Trophoblast cell (in vitro differentiated cells and primary cell): ENCODE measurements around the gene CREB3L4.
A peak's percentile ranks its signal among the peaks of the same experiment; 100 is the strongest.

ENCODE experiments used
- DNase-seq, 2 donors: peaks; one replicate each; pipeline ENCODE4 v3.0.0-alpha.2; 2016
- H2AFZ ChIP-seq: 2 replicates; pipeline ENCODE4 v1.6.1; 2013; ENCODE audit warnings: low read length, moderate library complexity, mild to moderate bottlenecking; ENCODE audit not compliant: insufficient read depth, poor library complexity
- H2AK5ac ChIP-seq: 2 replicates; pipeline ENCODE4 v1.6.1; 2013; ENCODE audit warnings: mild to moderate bottlenecking, low read length
- H2BK120ac ChIP-seq: 2 replicates; pipeline ENCODE4 v1.6.1; 2013; ENCODE audit warnings: low read length, mild to moderate bottlenecking, moderate library complexity; ENCODE audit not compliant: insufficient read depth, poor library complexity
- H2BK12ac ChIP-seq: 2 replicates; pipeline ENCODE4 v1.6.1; 2013; ENCODE audit warnings: mild to moderate bottlenecking, low read length, moderate library complexity
- H2BK5ac ChIP-seq: 2 replicates; pipeline ENCODE4 v1.6.1; 2013; ENCODE audit warnings: low read length, low read depth, moderate library complexity, mild to moderate bottlenecking; ENCODE audit not compliant: poor library complexity
- H3K14ac ChIP-seq: 2 replicates; pipeline ENCODE4 v1.6.1; 2013; ENCODE audit warnings: mild to moderate bottlenecking, low read length
- H3K18ac ChIP-seq: 2 replicates; pipeline ENCODE4 v1.6.1; 2013; ENCODE audit warnings: mild to moderate bottlenecking, low read length
- H3K23ac ChIP-seq: 2 replicates; pipeline ENCODE4 v1.6.1; 2013; ENCODE audit warnings: low read length
- H3K27ac ChIP-seq: 2 replicates; pipeline ENCODE4 v1.5.1; 2013; ENCODE audit warnings: low read depth, mild to moderate bottlenecking, inconsistent platforms, low read length, moderate library complexity
- H3K27me3 ChIP-seq: 2 replicates; pipeline ENCODE4 v1.6.1; 2013; ENCODE audit warnings: inconsistent platforms, mild to moderate bottlenecking, low read length, moderate library complexity; ENCODE audit not compliant: insufficient read depth
- H3K36me3 ChIP-seq, 2 experiments: 1 replicate in 1 of 2; 2 replicates in 1 of 2; pipeline ENCODE4 v1.6.1; 2013; ENCODE audit warnings: low read length in 2 of 2, mild to moderate bottlenecking in 2 of 2, moderate library complexity in 1 of 2; ENCODE audit not compliant: insufficient read depth in 2 of 2, control insufficient read depth in 1 of 2
- H3K4ac ChIP-seq: 2 replicates; pipeline ENCODE4 v1.6.1; 2013; ENCODE audit warnings: low read depth, mild to moderate bottlenecking, low read length, moderate library complexity
- H3K4me1 ChIP-seq, 2 experiments: 1 replicate in 1 of 2; 2 replicates in 1 of 2; pipeline ENCODE4 v1.6.1; 2013; ENCODE audit warnings: low read length in 2 of 2, mild to moderate bottlenecking in 2 of 2, moderate library complexity in 1 of 2; ENCODE audit not compliant: insufficient read depth in 2 of 2, control insufficient read depth in 1 of 2
- H3K4me2 ChIP-seq: 2 replicates; pipeline ENCODE4 v1.6.1; 2013; ENCODE audit warnings: inconsistent platforms, mild to moderate bottlenecking, low read length, moderate library complexity
- H3K4me3 ChIP-seq: 2 replicates; pipeline ENCODE4 v1.5.1; 2013; ENCODE audit warnings: mild to moderate bottlenecking, low read depth, low read length, inconsistent platforms
- H3K79me1 ChIP-seq: one replicate; pipeline ENCODE4 v1.6.1; 2013; ENCODE audit warnings: low read length
- H3K79me2 ChIP-seq: 2 replicates; pipeline ENCODE4 v1.6.1; 2013; ENCODE audit warnings: low read length, mild to moderate bottlenecking; ENCODE audit not compliant: control insufficient read depth, insufficient read depth, poor library complexity
- H3K9ac ChIP-seq: 2 replicates; pipeline ENCODE4 v1.6.1; 2013; ENCODE audit warnings: mild to moderate bottlenecking, low read length
- H3K9me3 ChIP-seq: 2 replicates; pipeline ENCODE4 v1.6.1; 2013; ENCODE audit warnings: low read depth, mild to moderate bottlenecking, control low read depth, inconsistent platforms, low read length; ENCODE audit not compliant: insufficient read depth
- H4K12ac ChIP-seq: 2 replicates; pipeline ENCODE4 v1.6.1; 2013; ENCODE audit warnings: low read depth, mild to moderate bottlenecking, low read length, moderate library complexity
- H4K8ac ChIP-seq: 2 replicates; pipeline ENCODE4 v1.6.1; 2013; ENCODE audit warnings: low read depth, mild to moderate bottlenecking, low read length, moderate library complexity
- H4K91ac ChIP-seq: one replicate; pipeline ENCODE4 v1.6.1; 2013; ENCODE audit warnings: low read depth, mild to moderate bottlenecking, low read length, moderate library complexity
- WGBS: extraction: QIAGEN DNeasy Blood & Tissue Kit; methylation state at CpG from one replicate; pipeline ENCODE4 v1.1.7; 2013; ENCODE audit warnings: missing lambda C conversion rate; ENCODE audit not compliant: insufficient read length, insufficient coverage; ENCODE audit errors: extremely low coverage; 5-methylcytosine and 5-hydroxymethylcytosine counted together

Gene CREB3L4

DNA sequence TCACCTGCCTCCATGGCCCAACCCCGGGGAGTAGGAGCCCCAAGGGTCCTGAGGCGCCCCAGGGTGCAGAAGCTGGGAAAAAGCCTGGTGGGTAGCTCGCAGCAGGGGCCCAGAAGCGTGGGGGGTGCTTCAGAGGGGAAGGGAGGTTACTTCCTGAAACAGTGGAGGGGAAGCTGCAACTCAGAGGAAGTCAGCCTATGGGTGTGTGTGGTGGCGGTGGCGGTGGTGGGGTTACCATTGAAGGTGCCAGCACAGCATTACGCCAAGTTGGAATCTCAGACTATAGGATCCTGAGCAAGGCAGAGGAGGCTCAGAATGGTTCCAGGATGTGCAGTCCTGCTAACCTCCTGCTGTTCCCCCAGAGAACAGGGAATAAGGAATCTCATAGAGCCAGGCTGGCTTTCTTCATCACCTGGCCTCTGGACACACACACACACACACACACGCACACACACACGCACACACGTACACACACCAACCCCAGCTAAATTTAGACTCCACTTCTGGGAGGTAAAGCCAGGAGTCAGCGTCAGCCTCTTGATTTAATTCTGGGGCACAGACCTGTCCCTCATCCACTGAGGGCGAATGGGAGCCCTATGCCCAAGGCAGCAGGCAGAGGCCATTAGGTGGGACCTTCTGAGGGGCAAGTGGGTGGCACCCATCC, 22.4 kb upstream of the CREB3L4 start:
- peak overlapping the region; percentile 89 for H4K91ac ChIP-seq
- no peak overlapping the region for H2BK5ac ChIP-seq
- peaks cover 1% of the 10 kb centered on the region for H3K9me3 ChIP-seq
- H3K23ac ChIP-seq: no peak overlapping the region
- peaks cover 9% of the 10 kb centered on the region for H3K79me1 ChIP-seq
- H3K4me1 ChIP-seq: peaks cover 4 to 9% of the 10 kb centered on the region in 2 experiments
- no peak overlapping the region for H2BK120ac ChIP-seq
- peak overlapping the region; percentile 72 for H3K9ac ChIP-seq
- peak overlapping the region; percentile 31 for H3K14ac ChIP-seq
- peak overlapping the region; percentile 91 for H3K4me2 ChIP-seq
- peak overlapping the region; percentile 9 for H4K12ac ChIP-seq
- peak overlapping the region; percentile 57 for H3K27ac ChIP-seq
- peak overlapping the region; percentile 8 for H2AK5ac ChIP-seq
- H3K36me3 ChIP-seq: peaks cover 45 to 56% of the 10 kb centered on the region in 2 experiments
- no peak overlapping the region for H2BK12ac ChIP-seq
- peak overlapping the region; percentile 13 for H3K18ac ChIP-seq
- H3K4me3 ChIP-seq: peak overlapping the region; percentile 90
- peaks cover 10% of the 10 kb centered on the region for H3K79me2 ChIP-seq
- no CpG with 5 or more reads among the region's 12 CpGs for WGBS
- peak overlapping the region; percentile 83 for H4K8ac ChIP-seq
- H3K27me3 ChIP-seq: no peaks in the 10 kb centered on the region
- H3K4ac ChIP-seq: peak overlapping the region; percentile 27
- DNase-seq: peak in 1 of 2 donors; percentile 30
- peak overlapping the region; percentile 89 for H2AFZ ChIP-seq

DNA sequence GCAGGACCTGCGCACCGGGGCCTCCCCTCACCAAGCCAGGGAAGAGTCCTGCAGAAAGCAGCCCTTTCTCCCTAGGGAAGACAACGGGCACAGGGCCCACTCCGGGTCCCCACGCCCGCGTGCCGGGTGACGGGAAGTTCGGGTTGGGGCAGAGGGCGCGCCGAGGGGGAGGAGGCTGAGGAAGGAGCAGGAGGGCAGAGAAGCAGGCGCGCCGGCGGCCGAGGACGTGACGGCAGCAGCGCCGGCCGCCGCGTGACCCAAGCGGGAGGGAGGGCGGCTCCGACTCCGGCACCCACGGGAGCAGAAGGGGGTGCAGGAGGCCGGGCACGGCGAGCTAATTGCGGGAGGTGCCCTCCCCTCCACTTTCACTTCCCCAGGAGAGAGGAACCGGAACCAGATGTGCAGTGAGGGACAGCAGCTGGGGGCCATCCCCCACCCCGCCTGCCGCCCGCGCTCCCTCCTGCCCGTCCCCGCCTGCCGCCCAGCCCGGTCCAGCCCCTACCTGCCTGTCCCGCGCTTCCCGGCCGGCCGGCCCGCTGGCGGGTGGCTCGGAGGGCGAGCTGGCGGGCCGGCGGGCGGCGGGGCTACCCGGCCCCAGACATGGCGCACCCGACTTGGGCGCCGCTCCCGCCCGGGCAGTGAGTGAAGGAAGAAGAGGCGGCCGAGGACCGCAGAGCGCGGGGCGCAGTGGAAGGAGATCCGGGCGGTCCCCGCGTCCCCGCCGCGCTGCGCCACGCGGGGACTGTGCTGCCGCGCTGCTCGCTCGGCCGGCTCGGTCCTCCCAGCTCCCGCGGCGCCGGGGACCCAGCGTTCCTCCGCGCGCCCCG, 21.7 kb upstream of the CREB3L4 start:
- Histone ChIP-seq H3K79me1 (peaks cover 9% of the 10 kb centered on the region), H3K4me1 (peaks cover 4 to 9% of the 10 kb centered on the region in 2 experiments), H3K9me3 (peaks cover 1% of the 10 kb centered on the region), H4K8ac (peak overlapping the region; percentile 83), H3K4me3 (peak overlapping the region; percentile 90), H3K27ac (peak overlapping the region; percentile 57), H2BK5ac (peak overlapping the region; percentile 68), H2AK5ac (peak overlapping the region; percentile 8), H3K9ac (peak overlapping the region; percentile 72), H2BK12ac (no peak overlapping the region), H3K4me2 (peak overlapping the region; percentile 91), H4K12ac (peak overlapping the region; percentile 9), H3K18ac (peak overlapping the region; percentile 97), H3K23ac (no peak overlapping the region), H3K27me3 (no peaks in the 10 kb centered on the region), H2AFZ (peak overlapping the region; percentile 89), H3K36me3 (peaks cover 39 to 51% of the 10 kb centered on the region in 2 experiments), H2BK120ac (peak overlapping the region; percentile 74), H3K4ac (peak overlapping the region; percentile 25), H3K14ac (peak overlapping the region; percentile 31), H4K91ac (peak overlapping the region; percentile 89), H3K79me2 (peaks cover 10% of the 10 kb centered on the region)
- DNase-seq: peak; percentile 53 to 70
- WGBS: no CpG with 5 or more reads among the region's 95 CpGs

DNA sequence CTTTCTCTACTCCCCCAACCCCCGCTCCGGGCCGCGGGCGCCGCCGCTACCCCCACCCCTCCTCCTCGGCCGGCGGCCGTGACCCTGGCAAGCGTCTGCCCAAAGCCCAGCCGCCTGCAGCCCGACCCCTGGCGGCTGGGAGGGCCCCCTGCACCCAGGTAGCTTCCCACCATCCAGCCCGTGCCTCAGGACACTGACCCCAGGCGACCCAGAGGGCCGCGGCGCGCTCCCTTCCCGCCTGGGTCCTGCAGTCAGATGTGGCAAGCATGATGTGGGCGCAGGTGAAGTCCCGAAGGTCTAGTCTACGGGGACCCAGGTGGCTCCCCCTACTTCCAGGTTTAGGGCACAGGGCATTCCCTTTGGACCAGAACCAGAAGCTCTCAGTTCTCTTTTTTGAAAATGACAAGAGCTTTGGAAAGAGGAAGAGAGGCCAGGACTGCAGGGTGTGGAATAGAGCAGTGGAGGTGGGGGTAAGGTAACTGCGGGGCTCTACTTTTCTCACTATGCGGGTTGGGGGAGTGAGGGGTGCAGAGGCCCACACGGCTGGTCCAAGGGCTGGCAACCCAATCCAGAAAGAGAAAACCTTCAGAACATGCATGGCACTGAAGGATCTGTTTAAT, 21.0 kb upstream of the CREB3L4 start, which contains the start of gene DENND4B:
Gene DENND4B, minus strand, starts transcription at position 97 of the 620 bp plus-strand sequence. CDS start 2,344 bp downstream, outside the sequence.
- peak; percentile 87 to 91 for DNase-seq
- H3K14ac ChIP-seq: peak within 1 kb of the TSS; percentile 31
- peak within 1 kb of the TSS; percentile 83 for H4K8ac ChIP-seq
- H3K4me3 ChIP-seq: peak within 1 kb of the TSS; percentile 90
- peak within 1 kb of the TSS; percentile 9 for H4K12ac ChIP-seq
- peak within 1 kb of the TSS; percentile 72 for H3K9ac ChIP-seq
- H3K23ac ChIP-seq: no peak within 1 kb of the TSS
- peak within 1 kb of the TSS; percentile 74 for H2BK120ac ChIP-seq
- peak within 1 kb of the TSS; percentile 8 for H2AK5ac ChIP-seq
- H3K4ac ChIP-seq: peak within 1 kb of the TSS; percentile 25
- peaks cover 10% of the 10 kb centered on the region for H3K79me2 ChIP-seq
- no peaks in the 10 kb centered on the region for H3K27me3 ChIP-seq
- peak within 1 kb of the TSS; percentile 68 for H2BK5ac ChIP-seq
- H4K91ac ChIP-seq: peak within 1 kb of the TSS; percentile 89
- H3K4me1 ChIP-seq: peaks cover 4 to 9% of the 10 kb centered on the region in 2 experiments
- no CpG with 5 or more reads among the region's 28 CpGs for WGBS
- peak within 1 kb of the TSS; percentile 57 for H3K27ac ChIP-seq
- H2AFZ ChIP-seq: peak within 1 kb of the TSS; percentile 89
- H3K4me2 ChIP-seq: peak within 1 kb of the TSS; percentile 91
- H3K9me3 ChIP-seq: peaks cover 1% of the 10 kb centered on the region
- H3K18ac ChIP-seq: peak within 1 kb of the TSS; percentile 97
- H2BK12ac ChIP-seq: no peak within 1 kb of the TSS
- H3K79me1 ChIP-seq: peaks cover 9% of the 10 kb centered on the region
- H3K36me3 ChIP-seq: peaks cover 40 to 53% of the 10 kb centered on the region in 2 experiments

DNA sequence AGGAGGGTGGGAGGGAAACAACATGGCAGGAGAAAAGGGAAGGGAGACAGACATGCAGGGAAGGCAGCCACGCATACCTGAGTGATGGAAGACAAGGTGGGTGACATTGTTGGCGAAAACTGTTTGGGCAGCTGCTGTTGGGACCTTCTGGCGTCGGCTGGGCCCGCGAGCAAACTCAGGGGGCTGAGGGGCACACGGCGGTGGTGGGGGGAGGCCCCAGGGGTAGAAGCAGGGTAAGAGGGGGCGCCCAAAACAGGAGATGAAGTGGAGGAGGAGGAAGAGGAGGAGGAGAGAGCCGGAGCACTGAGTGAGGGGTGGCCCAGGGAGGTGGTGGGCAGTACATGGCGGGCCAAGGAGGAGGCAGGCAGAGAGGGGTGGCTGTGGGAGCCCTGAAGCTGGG, 16.5 kb upstream of the CREB3L4 start:
- H3K4ac ChIP-seq: no peak overlapping the region
- no peak overlapping the region for H3K4me3 ChIP-seq
- no peak overlapping the region for H4K91ac ChIP-seq
- no peak overlapping the region for H2BK120ac ChIP-seq
- no peak overlapping the region for H2BK12ac ChIP-seq
- no peak overlapping the region for H2BK5ac ChIP-seq
- H3K23ac ChIP-seq: no peak overlapping the region
- H3K4me1 ChIP-seq: no peaks in the 10 kb centered on the region
- peaks cover 3% of the 10 kb centered on the region for H3K79me1 ChIP-seq
- H3K36me3 ChIP-seq: peaks cover 52 to 62% of the 10 kb centered on the region in 2 experiments
- H3K18ac ChIP-seq: no peak overlapping the region
- H3K14ac ChIP-seq: no peak overlapping the region
- no CpG with 5 or more reads among the region's 11 CpGs for WGBS
- no peak overlapping the region for H4K12ac ChIP-seq
- no peak overlapping the region for H2AFZ ChIP-seq
- H3K9me3 ChIP-seq: peaks cover 1% of the 10 kb centered on the region
- H3K4me2 ChIP-seq: no peak overlapping the region
- DNase-seq: no peak
- no peak overlapping the region for H4K8ac ChIP-seq
- H3K27ac ChIP-seq: no peak overlapping the region
- no peak overlapping the region for H2AK5ac ChIP-seq
- H3K79me2 ChIP-seq: peaks cover 2% of the 10 kb centered on the region
- H3K27me3 ChIP-seq: no peaks in the 10 kb centered on the region
- H3K9ac ChIP-seq: no peak overlapping the region
